ENCODE data around the gene PRR14L.
A peak's percentile ranks its signal among the peaks of the same experiment; 100 is the strongest.
"Not testable (repeated sequence)": the region's sequence is repeated elsewhere in the genome, so short reads cannot be mapped to it uniquely, and the experiment has no call there.

The PRR14L gene

GRCh38 chr22:31682751-31683150, 67.2 kb downstream of the PRR14L start:
- DNase-seq (ENCODE audit: low read depth), result no peak
- no peak for TF ChIP-seq MYC (IDR thresholded peaks at IDR 0.05; ENCODE audit: low read depth, low read length)
- H3K4me3 ChIP-seq (ENCODE audit: low read depth, low read length), result no peak overlapping the region

- DNase-seq (ENCODE audit: low read depth), result no peak
- no peak overlapping the region for H3K4me3 ChIP-seq (ENCODE audit: low read depth, low read length)
- no peak for TF ChIP-seq CTCF (IDR thresholded peaks at IDR 0.05; ENCODE audit: low read depth, low read length)
- no peak for TF ChIP-seq MAX (IDR thresholded peaks at IDR 0.05; ENCODE audit: low read depth, low read length)
Measured at GRCh38 chr22:31681349-31682345, 68.3 kb downstream of the PRR14L start.

GRCh38 chr22:31680861-31681341, 69.0 kb downstream of the PRR14L start:
- no peak overlapping the region for H3K4me3 ChIP-seq (ENCODE audit: low read depth, low read length)
- no peak for TF ChIP-seq MYC (IDR thresholded peaks at IDR 0.05; ENCODE audit: low read depth, low read length)
- TF ChIP-seq CTCF (IDR thresholded peaks at IDR 0.05; ENCODE audit: low read depth, low read length), result no peak
- no peak for TF ChIP-seq MAX (IDR thresholded peaks at IDR 0.05; ENCODE audit: low read depth, low read length)
- no peak for TF ChIP-seq POLR2A (IDR thresholded peaks at IDR 0.05; ENCODE audit: extremely low read depth, insufficient read length)
- DNase-seq (ENCODE audit: low read depth), result no peak

- no peak for DNase-seq (ENCODE audit: low read depth)
- TF ChIP-seq MAX (IDR thresholded peaks at IDR 0.05; ENCODE audit: low read depth, low read length) (no peak), CTCF (IDR thresholded peaks at IDR 0.05; ENCODE audit: low read depth, low read length) (no peak), POLR2A (IDR thresholded peaks at IDR 0.05; ENCODE audit: extremely low read depth, insufficient read length) (no peak), MYC (IDR thresholded peaks at IDR 0.05; ENCODE audit: low read depth, low read length) (no peak)
- H3K4me3 ChIP-seq (ENCODE audit: low read depth, low read length), result no peak overlapping the region
Measured at GRCh38 chr22:31678748-31679147, 71.2 kb downstream of the PRR14L start.

- H3K4me3 ChIP-seq (ENCODE audit: low read depth, low read length), result no peak overlapping the region
- DNase-seq (ENCODE audit: low read depth), result peak; percentile 81
- TF ChIP-seq POLR2A (IDR thresholded peaks at IDR 0.05; ENCODE audit: extremely low read depth, insufficient read length), result no peak
- TF ChIP-seq CTCF (IDR thresholded peaks at IDR 0.05; ENCODE audit: low read depth, low read length), result no peak
Measured at GRCh38 chr22:31676700-31677099, 73.2 kb downstream of the PRR14L start.

- DNase-seq (ENCODE audit: low read depth), result peak; percentile 55
- not testable (repeated sequence) for H3K4me3 ChIP-seq (ENCODE audit: low read depth, low read length)
Measured at GRCh38 chr22:31674219-31674618, 75.7 kb downstream of the PRR14L start.

GRCh38 chr22:31668849-31669248, 81.1 kb downstream of the PRR14L start:
- not testable (repeated sequence) for DNase-seq (ENCODE audit: low read depth); H3K4me3 ChIP-seq (ENCODE audit: low read depth, low read length)

Measured in NB4 (cell line).